NCI-H460 (cell line): ENCODE measurements around the gene ZSCAN2. TPM values are rescaled to one million over a fixed set of nuclear protein-coding genes. Genes with fewer than 3 reads are reported as not detected.

Source experiments
- DNase-seq: peaks from one replicate; pipeline ENCODE4 v3.0.0-alpha.2; 2016; ENCODE audit warnings: low read depth; ENCODE audit errors: extremely low read depth
- total RNA-seq: library from RNA; depleted of rRNA; stranded (reverse); fragments of >200 nt; shearing (Covaris generic); gene quantifications from 2 replicates; pipeline ENCODE4 v1.2.3, GENCODE V29; 2014; rRNA removed

The ZSCAN2 gene
- total RNA-seq, 1 experiment from 2014 or later = 10.3 TPM

DNA sequence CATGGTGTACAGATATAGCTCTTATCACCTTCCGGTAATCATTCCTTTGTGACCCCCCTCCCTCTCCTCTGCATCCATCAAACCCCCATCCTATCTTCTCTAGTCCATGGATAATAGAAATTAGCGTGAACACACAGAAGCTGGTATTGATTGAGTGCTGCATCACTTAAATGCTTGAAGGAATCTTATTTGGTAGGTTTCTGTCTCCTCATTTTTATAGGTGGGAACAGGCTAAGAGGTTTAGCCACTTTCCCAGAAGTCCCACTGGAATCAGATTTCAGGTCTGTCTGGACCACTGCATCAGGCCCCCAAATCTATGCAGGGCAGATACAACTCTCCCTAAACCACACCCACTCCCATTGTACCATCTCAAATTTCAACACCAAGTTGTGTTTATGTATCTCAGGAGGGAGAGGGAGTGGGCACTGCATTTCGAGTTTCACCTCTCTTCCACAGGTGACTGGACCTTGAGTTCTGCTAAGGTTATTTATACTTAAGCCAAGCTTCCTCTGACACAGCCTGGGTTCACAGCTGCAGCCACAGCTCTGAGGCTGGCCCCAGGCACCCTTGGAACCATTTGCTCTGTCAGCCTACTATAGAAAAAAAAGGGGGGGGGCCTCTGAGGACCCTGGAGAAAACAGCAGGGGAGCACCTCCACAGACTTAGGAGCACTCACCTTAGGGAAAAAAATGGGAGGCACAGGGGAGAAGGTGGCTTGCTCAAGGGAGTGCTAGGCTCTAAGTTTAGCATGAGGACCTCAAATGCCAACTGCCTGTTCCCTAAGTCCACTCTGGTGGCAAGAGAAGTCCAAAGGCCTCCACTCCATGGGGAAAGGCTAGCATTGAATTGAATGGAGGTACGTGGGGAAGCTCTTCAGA lies 59.3 kb downstream of the ZSCAN2 start:
- no peak for DNase-seq

DNA sequence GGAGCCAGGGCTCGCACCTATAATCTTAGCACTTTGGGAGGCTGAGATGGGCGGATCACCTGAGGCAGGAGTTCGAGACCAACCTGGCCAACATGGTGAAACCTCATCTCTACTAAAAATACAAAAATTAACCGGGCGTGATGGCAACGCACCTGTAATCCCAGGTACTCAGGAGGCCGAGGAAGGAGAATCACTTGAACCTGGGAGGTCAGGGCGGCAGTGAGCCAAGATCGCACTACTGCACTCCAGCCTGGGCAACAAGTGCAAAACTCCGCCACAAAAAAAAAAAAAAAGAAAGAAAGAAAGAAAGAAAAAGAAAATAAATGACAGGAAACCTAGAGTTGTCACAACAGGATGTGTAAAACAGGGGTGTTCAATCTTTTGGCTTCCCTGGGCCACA lies 60.2 kb downstream of the ZSCAN2 start:
- DNase-seq = no peak

DNA sequence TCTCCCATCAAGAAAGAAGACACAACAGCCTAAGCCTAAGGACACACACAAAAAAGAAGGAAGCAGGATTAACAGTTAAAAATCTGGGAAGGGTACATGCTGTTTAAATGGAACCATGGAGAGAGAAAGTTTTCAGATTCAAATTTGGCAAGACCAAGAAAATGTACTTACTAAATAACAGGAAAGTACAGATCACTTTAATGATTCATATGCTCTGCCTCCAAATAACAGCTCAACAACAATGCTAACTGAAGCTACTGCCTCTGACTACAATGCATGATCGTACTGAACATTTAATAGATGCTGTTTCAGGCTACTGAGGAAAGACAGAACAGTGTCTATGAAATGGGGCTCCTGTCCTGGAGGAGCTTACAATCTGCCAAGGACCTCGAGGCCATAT lies 65.6 kb downstream of the ZSCAN2 start:
- no peak for DNase-seq

DNA sequence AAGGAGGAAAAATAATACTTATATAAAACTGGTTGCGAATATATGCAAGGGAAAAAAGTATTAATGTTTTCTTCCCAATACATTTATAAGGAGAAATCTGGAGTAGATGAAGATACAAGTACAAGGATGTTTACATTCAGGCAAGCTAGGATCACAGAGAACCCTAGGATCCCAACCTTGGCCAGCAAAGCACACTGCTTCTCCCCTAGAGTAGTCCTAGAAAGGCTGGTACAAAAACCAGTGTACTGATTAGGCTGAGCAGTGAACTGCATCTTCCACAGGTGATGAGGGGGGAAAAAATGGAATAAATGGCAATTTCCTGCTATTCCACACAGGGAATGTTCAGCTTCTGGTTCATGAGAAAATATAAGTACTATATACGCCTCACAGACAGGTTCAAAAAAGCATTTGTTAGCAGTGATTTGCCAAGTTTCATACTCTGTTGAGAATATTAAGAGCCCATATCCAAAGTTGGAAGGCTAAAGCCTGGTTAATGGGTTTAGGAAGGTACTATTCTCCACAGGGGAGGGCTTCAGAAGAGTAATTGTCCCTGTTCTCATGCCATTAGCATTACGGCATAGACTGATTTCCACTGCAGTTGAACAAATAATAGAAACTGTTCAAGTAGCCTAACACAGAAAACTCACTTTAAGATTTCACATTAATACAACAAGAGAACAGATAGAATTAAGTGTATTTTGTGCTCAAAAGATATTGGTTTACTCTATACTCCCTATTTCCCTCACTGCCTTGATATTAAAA lies 67.6 kb downstream of the ZSCAN2 start:
- no peak for DNase-seq

- DNase-seq = no peak
Observed at GRCh38 chr15:84669726-84670125, 68.9 kb downstream of the ZSCAN2 start.

DNA sequence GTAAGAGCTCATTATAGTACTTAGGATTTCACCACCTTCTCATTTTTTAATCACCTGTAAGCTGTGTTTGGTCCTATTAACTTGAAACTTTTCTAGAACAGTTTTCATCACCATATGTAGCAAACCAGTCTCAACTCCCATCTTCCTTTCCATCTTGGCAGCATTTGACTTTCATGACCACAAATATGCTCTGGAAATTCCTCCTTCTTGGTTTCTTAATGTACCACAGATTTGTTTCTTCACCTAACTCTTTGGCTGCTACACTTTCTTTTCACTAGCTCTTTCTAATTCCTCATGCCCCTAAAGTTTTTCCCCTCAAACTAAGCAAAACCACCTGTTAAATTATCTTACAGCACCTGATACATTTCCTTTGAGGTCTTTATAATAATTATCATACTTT lies 70.4 kb downstream of the ZSCAN2 start:
- DNase-seq = no peak

Other genes with a start within 250 kb of the ZSCAN2 start
- gene WDR73, start 53.3 kb downstream of the ZSCAN2 start, total RNA-seq = 32.2 and 43.8 TPM in 2 replicates
- 13.3 and 16.4 TPM in 2 replicates for gene NMB, start 57.2 kb downstream of the ZSCAN2 start, total RNA-seq
- gene SEC11A, start 115.1 kb downstream of the ZSCAN2 start, total RNA-seq = 193 and 212 TPM in 2 replicates
- gene ZNF592, start 147.6 kb downstream of the ZSCAN2 start, total RNA-seq = 8.1 and 8.4 TPM in 2 replicates
- 0.05 and 0.06 TPM in 2 replicates for gene ALPK3, start 216.3 kb downstream of the ZSCAN2 start, total RNA-seq